Renal pelvis (tissue), 12 donors: ENCODE data around the gene GPRIN1. TPM values are rescaled to one million over a fixed set of nuclear protein-coding genes. Genes with fewer than 3 reads are reported as not detected.

Experiments
- DNase-seq: peaks from one replicate; pipeline ENCODE4 v3.0.0-alpha.2; 2013
- long read RNA-seq, 16 experiments: transcript quantifications; one replicate each; lab custom pipeline, GENCODE V29; 2026
- polyA plus RNA-seq, 3 donors: library from polyadenylated mRNA; unstranded; fragments of 120-200 nt; gene quantifications; one replicate each; pipeline ENCODE4 v1.2.1, GENCODE V29; 2013; ENCODE audit not compliant: insufficient read length in 3 of 3

Gene GPRIN1
- polyA plus RNA-seq, result 1 to 10 TPM; 1.9 to 2.3 (median 2.3) TPM
- long read RNA-seq, donor 1, full-length matches to known transcripts, result 1 of 1 reads
- long read RNA-seq, donor 1, partial matches to known transcripts, result 0 of 1 reads
- long read RNA-seq, donor 1, other reads (novel, unspliced or antisense), result 0 of 1 reads
- long read RNA-seq, donor 2, result 0 reads
- long read RNA-seq, donor 3, full-length matches to known transcripts, result 1 of 1 reads
- long read RNA-seq, donor 3, partial matches to known transcripts, result 0 of 1 reads
- long read RNA-seq, donor 3, other reads (novel, unspliced or antisense), result 0 of 1 reads
- long read RNA-seq, donor 4, result 0 reads
- long read RNA-seq, donor 5, result 0 reads
- long read RNA-seq, donor 6, result 0 reads
- long read RNA-seq, donor 7, result 0 reads
- long read RNA-seq, donor 8, result 0 reads
- long read RNA-seq, donor 9, result 0 reads
- long read RNA-seq, donor 10, result 0 reads
- long read RNA-seq, donor 11, result 0 reads
- long read RNA-seq, donor 12, full-length matches to known transcripts, result 1 of 1 reads
- long read RNA-seq, donor 12, partial matches to known transcripts, result 0 of 1 reads
- long read RNA-seq, donor 12, other reads (novel, unspliced or antisense), result 0 of 1 reads
- long read RNA-seq, donor 13, full-length matches to known transcripts, result 1 of 1 reads
- long read RNA-seq, donor 13, partial matches to known transcripts, result 0 of 1 reads
- long read RNA-seq, donor 13, other reads (novel, unspliced or antisense), result 0 of 1 reads
- long read RNA-seq, donor 14, full-length matches to known transcripts, result 2 of 15 reads
- long read RNA-seq, donor 14, partial matches to known transcripts, result 13 of 15 reads
- long read RNA-seq, donor 14, other reads (novel, unspliced or antisense), result 0 of 15 reads
- long read RNA-seq, donor 15, full-length matches to known transcripts, result 1 of 1 reads
- long read RNA-seq, donor 15, partial matches to known transcripts, result 0 of 1 reads
- long read RNA-seq, donor 15, other reads (novel, unspliced or antisense), result 0 of 1 reads
- long read RNA-seq, donor 16, result 0 reads

GRCh38 chr5:176609724-176610434 lies at the start of gene GPRIN1:
GPRIN1 (minus strand) TSS chr5:176610156; CDS start chr5:176599834, 10,322 bp downstream.
- DNase-seq, result peak; percentile 71

- DNase-seq, result no peak
These were observed 49.5 kb upstream of the GPRIN1 start for GRCh38 chr5:176659512-176659839.

- DNase-seq, result no peak
These were observed 49.0 kb upstream of the GPRIN1 start for GRCh38 chr5:176658817-176659511.

GRCh38 chr5:176658007-176658599 lies 48.1 kb upstream of the GPRIN1 start:
- DNase-seq, result peak; percentile 50

- no peak for DNase-seq
These were observed 46.6 kb upstream of the GPRIN1 start for GRCh38 chr5:176656467-176656990.

- DNase-seq, result no peak
These were observed 44.9 kb upstream of the GPRIN1 start for GRCh38 chr5:176654856-176655255.

- no peak for DNase-seq
These were observed 43.7 kb upstream of the GPRIN1 start for GRCh38 chr5:176653401-176654385.

- no peak for DNase-seq
These were observed 42.2 kb upstream of the GPRIN1 start for GRCh38 chr5:176652136-176652535.

- no peak for DNase-seq
These were observed 41.6 kb upstream of the GPRIN1 start for GRCh38 chr5:176651472-176651980.

- no peak for DNase-seq
These were observed 40.5 kb upstream of the GPRIN1 start for GRCh38 chr5:176650354-176650884.

- DNase-seq, result no peak
These were observed 38.7 kb upstream of the GPRIN1 start for GRCh38 chr5:176648474-176649194.

- peak; percentile 54 for DNase-seq
These were observed 38.0 kb upstream of the GPRIN1 start for GRCh38 chr5:176647843-176648473.

GRCh38 chr5:176647030-176647842 lies 37.3 kb upstream of the GPRIN1 start, which contains the start of gene TSPAN17:
TSPAN17 (plus strand) TSS chr5:176647484; CDS start chr5:176647616, 132 bp downstream.
- DNase-seq, result peak; percentile 99

- no peak for DNase-seq
These were observed 36.7 kb upstream of the GPRIN1 start for GRCh38 chr5:176646707-176647029.

- DNase-seq, result no peak
These were observed 36.2 kb upstream of the GPRIN1 start for GRCh38 chr5:176646049-176646706.
